NCI-H748 (cell line): ENCODE data around the gene CCDC90B.
"Not testable (repeated sequence)": the region's sequence is repeated elsewhere in the genome, so short reads cannot be mapped to it uniquely, and the experiment has no call there.

Experiments
- DNase-seq: peaks from one replicate; lab custom pipeline; 2025; ENCODE audit not compliant: unreplicated experiment; lab: John Stamatoyannopoulos, UW

Gene CCDC90B, protein sequence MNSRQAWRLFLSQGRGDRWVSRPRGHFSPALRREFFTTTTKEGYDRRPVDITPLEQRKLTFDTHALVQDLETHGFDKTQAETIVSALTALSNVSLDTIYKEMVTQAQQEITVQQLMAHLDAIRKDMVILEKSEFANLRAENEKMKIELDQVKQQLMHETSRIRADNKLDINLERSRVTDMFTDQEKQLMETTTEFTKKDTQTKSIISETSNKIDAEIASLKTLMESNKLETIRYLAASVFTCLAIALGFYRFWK

GRCh38 chr11:83285771-83286528, at the start of gene CCDC90B:
TSS of gene CCDC90B (minus strand) at chr11:83286367. CDS start at chr11:83285972, 395 bp downstream.
- DNase-seq = peak; percentile 96

- DNase-seq = no peak
These were observed 49.4 kb upstream of the CCDC90B start for GRCh38 chr11:83335446-83336070.

GRCh38 chr11:83330303-83330702, 44.1 kb upstream of the CCDC90B start:
- DNase-seq = no peak

DNA sequence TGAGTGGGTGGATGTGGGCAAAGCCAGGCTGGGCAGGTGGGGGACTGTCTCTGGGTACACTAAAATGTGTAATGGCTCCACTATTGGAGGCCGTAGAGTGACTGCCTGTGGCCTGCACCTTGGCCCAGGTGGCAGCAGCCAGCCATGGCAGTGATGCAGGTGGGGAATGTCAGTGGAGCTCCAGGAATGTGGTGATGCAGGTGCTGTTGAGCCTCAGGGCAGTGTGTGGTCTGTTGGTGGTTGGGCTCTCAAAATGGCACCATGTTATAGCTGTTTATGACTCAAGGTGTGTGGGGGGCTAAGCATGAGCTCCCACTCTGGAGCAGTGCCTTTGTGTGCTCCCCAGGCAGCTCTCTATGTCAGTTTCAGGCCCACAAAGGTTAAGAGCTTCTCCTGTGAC, 40.2 kb upstream of the CCDC90B start:
- no peak for DNase-seq

GRCh38 chr11:83319346-83319745, 33.2 kb upstream of the CCDC90B start:
- DNase-seq = no peak

DNA sequence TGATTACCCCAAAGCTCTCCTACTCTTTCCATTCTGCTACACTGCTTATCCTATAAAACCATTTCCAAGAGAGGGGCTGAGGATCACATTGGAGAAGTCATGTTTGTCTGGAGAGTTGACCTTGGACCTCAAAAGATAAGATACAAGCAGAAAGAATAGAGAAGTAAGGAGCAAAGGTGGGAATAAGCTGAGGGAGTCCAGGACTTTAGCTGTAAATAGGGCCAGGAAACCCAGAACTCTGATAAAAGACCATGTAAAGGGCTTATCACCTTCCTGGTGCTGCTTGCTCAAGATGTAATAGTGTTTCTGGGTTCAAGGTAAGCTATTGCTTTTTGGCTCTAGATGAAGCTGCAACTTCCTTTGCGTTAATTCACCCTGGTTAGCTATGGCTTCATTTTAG, 32.8 kb upstream of the CCDC90B start:
- no peak for DNase-seq

GRCh38 chr11:83317757-83318690, 31.9 kb upstream of the CCDC90B start:
- DNase-seq = no peak

DNA sequence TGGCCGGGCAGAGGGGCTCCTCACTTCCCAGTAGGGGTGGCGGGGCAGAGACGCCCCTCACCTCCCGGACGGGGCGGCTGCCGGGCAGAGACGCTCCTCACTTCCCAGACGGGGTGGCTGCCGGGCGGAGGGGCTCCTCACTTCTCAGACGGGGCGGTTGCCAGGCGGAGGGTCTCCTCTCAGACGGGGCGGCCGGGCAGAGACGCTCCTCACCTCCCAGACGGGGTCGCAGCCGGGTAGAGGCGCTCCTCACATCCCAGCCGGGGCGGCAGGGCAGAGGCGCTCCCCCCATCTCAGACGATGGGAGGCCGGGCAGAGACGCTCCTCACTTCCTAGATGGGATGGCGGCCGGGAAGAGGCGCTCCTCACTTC, 30.7 kb upstream of the CCDC90B start:
- not testable (repeated sequence) for DNase-seq

GRCh38 chr11:83316143-83316896, 30.2 kb upstream of the CCDC90B start:
- not testable (repeated sequence) for DNase-seq

DNA sequence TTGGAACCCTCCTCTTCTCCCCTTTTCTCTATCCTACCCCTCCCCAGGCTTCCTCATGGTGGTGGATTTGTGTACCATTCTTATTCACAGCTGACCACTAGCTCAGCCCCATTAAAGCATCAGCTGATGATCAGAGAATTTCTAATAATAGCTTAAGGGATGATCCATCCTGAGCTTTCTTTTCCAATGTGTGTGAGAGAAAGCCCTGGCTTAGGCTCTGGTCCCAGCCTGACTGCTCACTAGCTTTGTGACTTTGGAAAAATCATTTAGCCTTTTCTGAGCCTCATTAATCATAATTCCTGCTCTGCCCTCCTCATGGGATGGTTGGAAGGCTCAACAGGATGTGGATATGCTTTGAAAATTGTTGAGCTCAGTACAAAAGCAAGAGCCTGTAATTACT, 26.3 kb upstream of the CCDC90B start:
- DNase-seq = no peak

- DNase-seq = no peak
These were observed 25.5 kb upstream of the CCDC90B start for GRCh38 chr11:83311701-83312100.

DNA sequence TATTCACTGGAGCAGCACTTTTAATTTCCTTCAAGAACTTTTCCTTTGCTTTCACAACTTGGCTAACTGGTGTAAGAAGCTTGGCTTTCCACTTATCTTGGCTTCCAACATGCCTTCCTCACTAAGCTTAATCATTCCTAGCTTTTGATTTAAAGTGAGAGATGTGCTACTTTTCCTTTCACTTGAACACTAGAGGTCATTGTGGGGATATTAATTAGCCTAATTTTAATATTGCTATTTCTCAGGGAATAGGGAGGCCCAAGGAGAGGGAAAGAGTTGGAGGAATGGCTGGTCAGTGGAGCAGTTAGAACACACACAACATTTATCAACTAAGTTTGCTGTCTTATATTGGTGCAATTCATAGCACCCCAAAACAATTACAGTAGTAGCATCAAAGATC, 24.6 kb upstream of the CCDC90B start:
- DNase-seq = no peak

DNA sequence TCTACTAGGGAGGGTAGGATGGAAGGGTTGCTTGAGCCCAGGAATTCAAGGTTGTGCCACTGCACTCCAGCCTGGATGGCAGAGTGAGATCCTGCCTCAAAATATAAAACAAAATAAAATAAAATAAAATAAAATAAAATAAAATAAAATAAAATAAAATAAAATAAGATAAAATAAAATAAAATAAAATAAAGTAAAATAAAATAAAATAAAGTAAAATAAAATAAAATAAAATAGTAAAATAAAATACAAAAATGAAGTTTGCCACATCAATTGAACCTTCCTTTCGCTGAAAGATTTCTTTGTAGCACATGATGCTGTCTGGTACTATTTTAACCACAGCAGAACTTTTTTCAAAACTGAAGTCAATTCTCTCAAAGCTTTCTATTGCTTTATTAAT, 22.4 kb upstream of the CCDC90B start:
- not testable (repeated sequence) for DNase-seq

DNA sequence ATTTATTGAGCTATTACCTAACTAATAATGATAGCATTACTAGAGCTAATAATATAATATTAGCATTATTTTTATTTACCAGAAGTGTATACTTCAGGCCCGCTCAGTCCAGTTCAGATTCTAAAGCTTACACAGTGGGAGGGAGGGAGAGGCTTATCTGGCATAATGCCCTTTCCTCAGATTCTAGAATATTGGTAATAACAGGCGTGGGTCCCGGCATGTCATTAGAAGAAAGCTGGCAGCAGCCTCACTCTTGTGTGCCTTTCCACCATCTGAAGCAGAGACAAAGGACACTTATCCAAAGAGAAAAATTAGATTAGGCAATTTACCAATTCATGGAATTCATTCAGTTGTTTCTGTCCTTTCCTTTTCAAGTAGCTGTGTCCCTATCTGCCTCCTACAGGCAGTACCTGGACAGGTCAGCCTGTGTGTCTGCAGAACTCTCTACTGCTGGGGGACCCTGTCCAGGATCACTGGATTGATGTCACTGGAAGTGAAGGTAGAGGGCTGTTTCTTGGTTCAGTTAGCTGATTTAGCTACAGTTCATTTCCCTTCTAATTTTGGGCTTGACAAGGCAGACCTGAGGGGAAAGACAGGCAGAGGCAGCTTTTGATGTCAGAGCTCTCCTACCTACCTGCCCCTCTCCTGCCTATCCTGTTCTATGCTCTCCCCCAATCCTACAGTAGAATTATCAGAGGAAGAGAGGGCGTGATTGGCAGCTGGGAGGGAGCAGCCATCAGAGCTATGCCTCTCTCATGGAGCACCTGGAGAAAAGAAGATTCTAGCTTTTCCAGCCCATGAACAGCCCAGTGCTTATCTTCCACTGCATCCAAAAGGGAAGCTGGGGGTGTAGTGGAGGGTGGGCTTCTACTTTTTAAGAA, 20.3 kb upstream of the CCDC90B start:
- no peak for DNase-seq

GRCh38 chr11:83303316-83303715, 17.1 kb upstream of the CCDC90B start:
- DNase-seq = no peak

GRCh38 chr11:83302151-83302550, 16.0 kb upstream of the CCDC90B start:
- DNase-seq = no peak

DNA sequence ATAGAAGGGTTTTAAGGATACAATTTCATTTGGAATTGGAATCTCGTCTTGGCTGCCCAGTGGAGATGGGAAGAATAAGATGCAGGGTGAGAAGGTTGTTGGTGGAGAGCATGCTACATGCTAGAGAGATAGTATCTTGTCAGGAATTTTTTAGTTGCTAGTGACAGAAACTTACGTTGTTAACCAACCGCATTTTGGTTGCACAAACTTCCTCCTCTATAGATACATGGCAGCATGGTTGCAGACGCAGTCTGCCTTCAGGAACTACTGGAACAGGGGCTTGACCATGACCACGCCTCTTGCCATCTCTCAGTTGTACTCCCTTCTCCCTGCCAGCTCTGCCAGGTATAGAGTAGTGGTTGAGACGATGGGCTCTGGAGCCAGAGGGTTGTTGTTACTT, 13.5 kb upstream of the CCDC90B start:
- DNase-seq = no peak

- DNase-seq = no peak
These were observed 8.0 kb upstream of the CCDC90B start for GRCh38 chr11:83294208-83294607.

GRCh38 chr11:83293457-83293774, 7.2 kb upstream of the CCDC90B start:
- DNase-seq = no peak
